GM18858 (cell line): Measurements from ENCODE around the gene GCLM.
"Not testable (repeated sequence)": the region's sequence is repeated elsewhere in the genome, so short reads cannot be mapped to it uniquely, and the experiment has no call there.

Experiments used
- ATAC-seq: cut with Tn5 transposase; IDR thresholded peaks from one replicate; pipeline ENCODE4 v1.9.1; 2021; ENCODE audit not compliant: unreplicated experiment

GCLM gene

GRCh38 chr1:93899543-93900207, 9.6 kb downstream of the GCLM start:
- no peak for ATAC-seq

- no peak for ATAC-seq
These were observed 20.3 kb downstream of the GCLM start for GRCh38 chr1:93888900-93889299.

GRCh38 chr1:93882269-93882668, 27.0 kb downstream of the GCLM start:
- no peak for ATAC-seq

- ATAC-seq, result no peak
These were observed 28.5 kb downstream of the GCLM start for GRCh38 chr1:93880731-93881130.

GRCh38 chr1:93878889-93879586, 30.2 kb downstream of the GCLM start, which contains the start of gene DNTTIP2:
Gene DNTTIP2, minus strand, starts transcription at chr1:93879206. Its CDS starts 58 bp downstream, at chr1:93879148.
- peak; percentile 91 for ATAC-seq

GRCh38 chr1:93878501-93878888, 30.7 kb downstream of the GCLM start:
- peak; percentile 32 for ATAC-seq

- ATAC-seq, result no peak
These were observed 31.7 kb downstream of the GCLM start for GRCh38 chr1:93877529-93877928.

GRCh38 chr1:93876244-93876643, 33.0 kb downstream of the GCLM start:
- ATAC-seq, result no peak

GRCh38 chr1:93874025-93874651, 35.1 kb downstream of the GCLM start:
- no peak for ATAC-seq

GRCh38 chr1:93871366-93871765, 37.9 kb downstream of the GCLM start:
- ATAC-seq, result no peak

- no peak for ATAC-seq
These were observed 39.6 kb downstream of the GCLM start for GRCh38 chr1:93869653-93870052.

GRCh38 chr1:93868492-93868891, 40.7 kb downstream of the GCLM start:
- not testable (repeated sequence) for ATAC-seq

- no peak for ATAC-seq
These were observed 44.0 kb downstream of the GCLM start for GRCh38 chr1:93865253-93865652.

- no peak for ATAC-seq
These were observed 45.1 kb downstream of the GCLM start for GRCh38 chr1:93864175-93864574.

- ATAC-seq, result not testable (repeated sequence)
These were observed 51.6 kb downstream of the GCLM start for GRCh38 chr1:93857653-93858052.

GRCh38 chr1:93855983-93856382, 53.2 kb downstream of the GCLM start:
- not testable (repeated sequence) for ATAC-seq

- no peak for ATAC-seq
These were observed 55.3 kb downstream of the GCLM start for GRCh38 chr1:93853940-93854339.

GRCh38 chr1:93851878-93852277, 57.4 kb downstream of the GCLM start:
- ATAC-seq, result no peak

- no peak for ATAC-seq
These were observed 57.9 kb downstream of the GCLM start for GRCh38 chr1:93851327-93851712.

GRCh38 chr1:93850687-93851326, 58.4 kb downstream of the GCLM start:
- not testable (repeated sequence) for ATAC-seq

- no peak for ATAC-seq
These were observed 60.8 kb downstream of the GCLM start for GRCh38 chr1:93848350-93848883.
